Trophoblast cell (in vitro differentiated cells and primary cell): Measurements from ENCODE around the gene SOWAHC.
"Not testable (repeated sequence)": the region's sequence is repeated elsewhere in the genome, so short reads cannot be mapped to it uniquely, and the experiment has no call there.

Experiments
- DNase-seq, 2 donors: peaks; one replicate each; pipeline ENCODE4 v3.0.0-alpha.2; 2016
- H2AFZ ChIP-seq: 2 replicates; pipeline ENCODE4 v1.6.1; 2013; ENCODE audit warnings: low read length, moderate library complexity, mild to moderate bottlenecking; ENCODE audit not compliant: insufficient read depth, poor library complexity
- H2AK5ac ChIP-seq: 2 replicates; pipeline ENCODE4 v1.6.1; 2013; ENCODE audit warnings: mild to moderate bottlenecking, low read length
- H2BK120ac ChIP-seq: 2 replicates; pipeline ENCODE4 v1.6.1; 2013; ENCODE audit warnings: low read length, mild to moderate bottlenecking, moderate library complexity; ENCODE audit not compliant: insufficient read depth, poor library complexity
- H2BK12ac ChIP-seq: 2 replicates; pipeline ENCODE4 v1.6.1; 2013; ENCODE audit warnings: mild to moderate bottlenecking, low read length, moderate library complexity
- H2BK5ac ChIP-seq: 2 replicates; pipeline ENCODE4 v1.6.1; 2013; ENCODE audit warnings: low read length, low read depth, moderate library complexity, mild to moderate bottlenecking; ENCODE audit not compliant: poor library complexity
- H3K14ac ChIP-seq: 2 replicates; pipeline ENCODE4 v1.6.1; 2013; ENCODE audit warnings: mild to moderate bottlenecking, low read length
- H3K18ac ChIP-seq: 2 replicates; pipeline ENCODE4 v1.6.1; 2013; ENCODE audit warnings: mild to moderate bottlenecking, low read length
- H3K23ac ChIP-seq: 2 replicates; pipeline ENCODE4 v1.6.1; 2013; ENCODE audit warnings: low read length
- H3K27ac ChIP-seq: 2 replicates; pipeline ENCODE4 v1.5.1; 2013; ENCODE audit warnings: low read depth, mild to moderate bottlenecking, inconsistent platforms, low read length, moderate library complexity
- H3K27me3 ChIP-seq: 2 replicates; pipeline ENCODE4 v1.6.1; 2013; ENCODE audit warnings: inconsistent platforms, mild to moderate bottlenecking, low read length, moderate library complexity; ENCODE audit not compliant: insufficient read depth
- H3K36me3 ChIP-seq, 2 experiments: 1 replicate in 1 of 2; 2 replicates in 1 of 2; pipeline ENCODE4 v1.6.1; 2013; ENCODE audit warnings: low read length in 2 of 2, mild to moderate bottlenecking in 2 of 2, moderate library complexity in 1 of 2; ENCODE audit not compliant: insufficient read depth in 2 of 2, control insufficient read depth in 1 of 2
- H3K4ac ChIP-seq: 2 replicates; pipeline ENCODE4 v1.6.1; 2013; ENCODE audit warnings: low read depth, mild to moderate bottlenecking, low read length, moderate library complexity
- H3K4me1 ChIP-seq, 2 experiments: 1 replicate in 1 of 2; 2 replicates in 1 of 2; pipeline ENCODE4 v1.6.1; 2013; ENCODE audit warnings: low read length in 2 of 2, mild to moderate bottlenecking in 2 of 2, moderate library complexity in 1 of 2; ENCODE audit not compliant: insufficient read depth in 2 of 2, control insufficient read depth in 1 of 2
- H3K4me2 ChIP-seq: 2 replicates; pipeline ENCODE4 v1.6.1; 2013; ENCODE audit warnings: inconsistent platforms, mild to moderate bottlenecking, low read length, moderate library complexity
- H3K4me3 ChIP-seq: 2 replicates; pipeline ENCODE4 v1.5.1; 2013; ENCODE audit warnings: mild to moderate bottlenecking, low read depth, low read length, inconsistent platforms
- H3K79me1 ChIP-seq: one replicate; pipeline ENCODE4 v1.6.1; 2013; ENCODE audit warnings: low read length
- H3K79me2 ChIP-seq: 2 replicates; pipeline ENCODE4 v1.6.1; 2013; ENCODE audit warnings: low read length, mild to moderate bottlenecking; ENCODE audit not compliant: control insufficient read depth, insufficient read depth, poor library complexity
- H3K9ac ChIP-seq: 2 replicates; pipeline ENCODE4 v1.6.1; 2013; ENCODE audit warnings: mild to moderate bottlenecking, low read length
- H3K9me3 ChIP-seq: 2 replicates; pipeline ENCODE4 v1.6.1; 2013; ENCODE audit warnings: low read depth, mild to moderate bottlenecking, control low read depth, inconsistent platforms, low read length; ENCODE audit not compliant: insufficient read depth
- H4K12ac ChIP-seq: 2 replicates; pipeline ENCODE4 v1.6.1; 2013; ENCODE audit warnings: low read depth, mild to moderate bottlenecking, low read length, moderate library complexity
- H4K8ac ChIP-seq: 2 replicates; pipeline ENCODE4 v1.6.1; 2013; ENCODE audit warnings: low read depth, mild to moderate bottlenecking, low read length, moderate library complexity
- H4K91ac ChIP-seq: one replicate; pipeline ENCODE4 v1.6.1; 2013; ENCODE audit warnings: low read depth, mild to moderate bottlenecking, low read length, moderate library complexity
- WGBS: extraction: QIAGEN DNeasy Blood & Tissue Kit; methylation state at CpG from one replicate; pipeline ENCODE4 v1.1.7; 2013; ENCODE audit warnings: missing lambda C conversion rate; ENCODE audit not compliant: insufficient read length, insufficient coverage; ENCODE audit errors: extremely low coverage; 5-methylcytosine and 5-hydroxymethylcytosine counted together

The SOWAHC gene

GRCh38 chr2:109624339-109624738 lies 10.2 kb downstream of the SOWAHC start:
- no peak overlapping the region for H3K4me2 ChIP-seq
- H3K36me3 ChIP-seq, result no peaks in the 10 kb centered on the region
- H3K14ac ChIP-seq, result no peak overlapping the region
- WGBS, result no CpG with 5 or more reads among the region's 4 CpGs
- H3K9ac ChIP-seq, result no peak overlapping the region
- H2BK120ac ChIP-seq, result no peak overlapping the region
- no peak overlapping the region for H3K23ac ChIP-seq
- H4K91ac ChIP-seq, result no peak overlapping the region
- no peaks in the 10 kb centered on the region for H3K79me2 ChIP-seq
- H3K18ac ChIP-seq, result no peak overlapping the region
- H3K4me1 ChIP-seq, result peaks cover 0 to 5% of the 10 kb centered on the region in 2 experiments
- no peak overlapping the region for H2BK12ac ChIP-seq
- H3K9me3 ChIP-seq, result peaks cover 2% of the 10 kb centered on the region
- H3K4me3 ChIP-seq, result no peak overlapping the region
- no peak overlapping the region for H2BK5ac ChIP-seq
- no peak for DNase-seq
- H2AFZ ChIP-seq, result no peak overlapping the region
- no peak overlapping the region for H3K4ac ChIP-seq
- no peak overlapping the region for H4K8ac ChIP-seq
- H2AK5ac ChIP-seq, result no peak overlapping the region
- H3K27ac ChIP-seq, result no peak overlapping the region
- no peaks in the 10 kb centered on the region for H3K27me3 ChIP-seq
- no peaks in the 10 kb centered on the region for H3K79me1 ChIP-seq
- no peak overlapping the region for H4K12ac ChIP-seq

GRCh38 chr2:109628321-109628720 lies 14.2 kb downstream of the SOWAHC start:
- not testable (repeated sequence) for H3K14ac ChIP-seq, H4K91ac ChIP-seq, H3K27ac ChIP-seq, H2BK5ac ChIP-seq, H3K23ac ChIP-seq, H3K4ac ChIP-seq, H2BK120ac ChIP-seq, H4K12ac ChIP-seq, H3K18ac ChIP-seq, H3K79me2 ChIP-seq, H2AFZ ChIP-seq, H3K9ac ChIP-seq, H2AK5ac ChIP-seq, H4K8ac ChIP-seq, H3K36me3 ChIP-seq, H3K4me2 ChIP-seq, H3K4me3 ChIP-seq, H3K27me3 ChIP-seq, DNase-seq, H2BK12ac ChIP-seq, H3K9me3 ChIP-seq
- no CpG with 5 or more reads among the region's 7 CpGs for WGBS
- Histone ChIP-seq H3K79me1 (peaks cover 12% of the 10 kb centered on the region), H3K4me1 (peaks cover 7 to 14% of the 10 kb centered on the region in 2 experiments)

- no peaks in the 10 kb centered on the region for H3K79me2 ChIP-seq
- no peak overlapping the region for H2BK5ac ChIP-seq
- no CpG with 5 or more reads among the region's 3 CpGs for WGBS
- no peaks in the 10 kb centered on the region for H3K27me3 ChIP-seq
- H3K18ac ChIP-seq, result no peak overlapping the region
- no peak overlapping the region for H3K4me2 ChIP-seq
- H2BK12ac ChIP-seq, result no peak overlapping the region
- no peak overlapping the region for H4K91ac ChIP-seq
- H4K12ac ChIP-seq, result no peak overlapping the region
- H3K9me3 ChIP-seq, result peaks cover 2% of the 10 kb centered on the region
- no peak overlapping the region for H3K9ac ChIP-seq
- peaks cover 12% of the 10 kb centered on the region for H3K79me1 ChIP-seq
- H4K8ac ChIP-seq, result no peak overlapping the region
- H3K23ac ChIP-seq, result no peak overlapping the region
- no peak overlapping the region for H2AFZ ChIP-seq
- H3K36me3 ChIP-seq, result no peaks in the 10 kb centered on the region
- H3K4me3 ChIP-seq, result no peak overlapping the region
- H2BK120ac ChIP-seq, result no peak overlapping the region
- peak; percentile 48 to 84 for DNase-seq
- H3K14ac ChIP-seq, result no peak overlapping the region
- H3K4me1 ChIP-seq, result peaks cover 7 to 9% of the 10 kb centered on the region in 2 experiments
- H2AK5ac ChIP-seq, result no peak overlapping the region
- H3K27ac ChIP-seq, result peak overlapping the region; percentile 13
- no peak overlapping the region for H3K4ac ChIP-seq
Measured at GRCh38 chr2:109629867-109630266, 15.7 kb downstream of the SOWAHC start.

GRCh38 chr2:109630441-109631430 lies 16.6 kb downstream of the SOWAHC start:
- Histone ChIP-seq H2AFZ (no peak overlapping the region), H2BK5ac (peak overlapping the region; percentile 44), H3K27ac (peak overlapping the region; percentile 11), H3K23ac (no peak overlapping the region), H3K36me3 (no peaks in the 10 kb centered on the region), H3K9ac (no peak overlapping the region), H3K79me2 (no peaks in the 10 kb centered on the region), H4K91ac (peak overlapping the region; percentile 14), H3K79me1 (peaks cover 12% of the 10 kb centered on the region), H3K27me3 (no peaks in the 10 kb centered on the region), H3K4me2 (no peak overlapping the region), H3K4me1 (peaks cover 7 to 9% of the 10 kb centered on the region in 2 experiments), H3K9me3 (peaks cover 2% of the 10 kb centered on the region), H4K12ac (no peak overlapping the region), H3K4me3 (no peak overlapping the region), H2AK5ac (no peak overlapping the region), H3K18ac (no peak overlapping the region), H2BK12ac (peak overlapping the region; percentile 81), H3K4ac (no peak overlapping the region), H4K8ac (no peak overlapping the region), H2BK120ac (no peak overlapping the region), H3K14ac (no peak overlapping the region)
- DNase-seq, result peak; percentile 77 to 78
- no CpG with 5 or more reads among the region's 19 CpGs for WGBS
